ENCODE results near the gene GATAD2A. TPM values are rescaled to one million over a fixed set of nuclear protein-coding genes. Genes with fewer than 3 reads are reported as not detected.
A peak's percentile ranks its signal among the peaks of the same experiment; 100 is the strongest.

Gene GATAD2A
- total RNA-seq, 1 experiment from 2014 or later, result 39.0 TPM

DNA sequence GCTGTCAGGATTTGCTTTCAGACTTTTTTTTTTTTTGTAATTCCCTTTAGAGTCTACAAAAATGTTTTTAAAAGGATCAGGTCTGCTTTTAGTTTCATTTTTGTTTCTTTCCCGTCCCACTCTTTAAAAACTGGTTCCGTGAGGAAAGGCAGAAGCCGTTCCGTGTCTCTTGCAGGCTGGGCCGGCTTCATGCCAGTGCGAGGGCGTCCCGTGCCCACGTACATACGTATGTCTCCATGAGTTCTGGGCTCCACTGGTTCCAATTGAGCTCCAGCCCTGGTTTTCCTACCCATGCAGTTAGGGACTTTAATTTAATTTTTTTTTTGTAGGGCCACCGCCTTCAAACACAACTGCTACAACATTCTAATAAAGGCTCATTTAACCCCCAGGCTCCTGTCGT, 101.1 kb downstream of the GATAD2A start:
- in situ Hi-C loops (cut with HindIII; ENCODE audit: low pct_unique_long_range_greater_than_20kb, low sequenced_read_pairs), result no loop called here
- DNase-seq (ENCODE audit: low read depth, low spot score), result no peak

DNA sequence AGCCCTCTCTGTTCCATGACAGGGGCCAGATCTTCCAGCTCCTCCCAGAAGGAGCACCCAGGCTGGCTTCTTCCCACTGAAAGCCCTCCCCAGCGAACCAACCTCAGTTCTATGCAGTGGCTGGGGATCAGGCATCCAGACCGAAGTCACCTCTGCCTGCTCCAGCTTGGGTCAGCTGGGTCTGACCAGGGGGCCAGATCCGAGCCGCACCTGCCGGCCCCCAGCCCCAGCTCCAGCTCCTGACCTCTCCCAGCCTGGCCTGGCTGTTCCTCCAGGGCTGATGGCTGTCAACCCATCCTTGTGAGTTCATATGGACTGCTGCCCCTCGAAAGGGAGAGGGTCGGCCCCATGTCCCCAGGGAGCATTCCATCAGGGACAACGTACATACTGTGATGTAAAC, 101.9 kb downstream of the GATAD2A start:
- DNase-seq (ENCODE audit: low read depth, low spot score), result no peak
- in situ Hi-C loops (cut with HindIII; ENCODE audit: low pct_unique_long_range_greater_than_20kb, low sequenced_read_pairs), result no loop called here

DNA sequence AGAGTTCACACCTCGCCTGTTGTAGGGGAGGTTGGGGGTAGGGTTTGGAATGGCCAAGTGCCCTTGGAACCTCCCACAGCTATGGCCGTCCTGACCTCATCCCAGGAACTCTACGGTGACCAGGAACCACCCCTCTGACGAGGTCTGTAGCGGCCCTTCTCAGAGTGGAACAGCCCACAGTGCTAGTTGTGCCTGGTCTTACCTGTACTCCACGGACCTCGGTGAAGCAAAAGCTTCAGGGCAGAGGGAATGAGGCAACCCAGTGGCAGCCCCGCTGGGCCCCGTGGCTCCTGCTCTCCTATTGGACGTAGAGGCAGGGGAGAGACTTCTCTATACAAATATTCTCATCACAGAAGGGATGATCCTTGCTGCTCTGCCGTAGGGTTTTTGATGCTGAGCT, 102.7 kb downstream of the GATAD2A start:
- no peak for DNase-seq (ENCODE audit: low read depth, low spot score)
- in situ Hi-C loops (cut with HindIII; ENCODE audit: low pct_unique_long_range_greater_than_20kb, low sequenced_read_pairs), result no loop called here

DNA sequence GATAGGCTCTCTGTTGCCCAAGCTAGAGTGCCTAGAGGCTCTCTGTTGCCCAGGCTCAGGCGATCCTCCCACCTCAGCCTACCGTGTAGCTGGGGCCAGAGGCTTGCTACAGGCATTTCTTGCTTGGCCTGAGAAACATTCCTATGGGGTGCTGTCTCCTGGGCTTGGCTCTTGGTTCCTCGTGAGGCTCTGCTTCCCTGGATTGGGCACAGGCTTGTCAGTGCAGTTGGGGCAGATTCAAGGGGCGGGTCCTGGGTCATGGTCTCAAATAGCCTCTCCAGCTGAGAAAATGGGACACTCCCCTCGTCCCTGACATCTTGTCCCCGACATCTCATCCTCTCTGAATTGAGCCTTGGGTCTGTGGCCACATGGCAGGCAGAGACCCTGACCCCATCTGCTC, 105.0 kb downstream of the GATAD2A start:
- in situ Hi-C loops (cut with HindIII; ENCODE audit: low pct_unique_long_range_greater_than_20kb, low sequenced_read_pairs), result no loop called here
- DNase-seq (ENCODE audit: low read depth, low spot score), result no peak

DNA sequence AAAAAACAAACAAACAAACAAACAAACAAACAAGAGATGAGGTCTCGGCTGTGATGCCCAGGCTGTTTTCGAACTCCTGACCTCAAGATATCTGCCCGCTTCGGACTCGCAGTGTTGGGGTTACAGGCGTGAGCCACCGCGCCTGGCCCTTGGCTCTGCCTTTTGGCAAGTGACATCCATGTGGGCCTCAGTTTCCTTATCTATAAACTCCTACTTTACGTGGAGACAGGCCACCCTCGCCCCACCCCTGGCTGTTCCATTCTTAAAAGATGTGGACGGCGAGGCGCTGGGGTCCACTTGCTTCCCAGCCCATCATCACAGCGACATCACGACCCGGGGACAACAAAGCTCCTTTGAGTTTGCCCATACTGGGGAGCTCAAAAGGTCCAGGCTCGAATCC, 108.2 kb downstream of the GATAD2A start:
- DNase-seq (ENCODE audit: low read depth, low spot score), result no peak
- in situ Hi-C loops (cut with HindIII; ENCODE audit: low pct_unique_long_range_greater_than_20kb, low sequenced_read_pairs), result no loop called here

DNA sequence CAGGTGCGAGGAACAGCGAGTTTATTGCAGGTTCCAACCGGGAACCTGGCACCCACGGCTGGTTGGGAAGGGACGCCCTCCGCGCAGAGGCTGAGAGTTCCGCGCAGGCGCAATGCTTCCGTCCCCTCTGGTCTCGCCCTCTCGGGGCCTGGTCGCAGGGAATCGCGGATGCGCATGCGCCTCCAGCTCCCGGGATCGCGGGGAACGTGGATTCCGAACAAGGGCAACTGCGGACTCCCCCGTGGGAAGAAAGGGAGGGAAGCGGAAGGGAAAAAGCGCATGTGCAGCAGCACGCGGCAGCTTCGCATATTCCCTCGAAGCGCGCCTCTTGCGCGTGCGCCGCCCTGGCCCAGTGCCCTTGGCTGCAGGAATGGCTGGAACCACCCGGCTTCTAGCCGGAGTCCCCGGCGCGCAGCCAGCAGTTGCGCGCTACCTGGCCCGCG, 108.8 kb downstream of the GATAD2A start:
- DNase-seq (ENCODE audit: low read depth, low spot score), result no peak
- in situ Hi-C loops (cut with HindIII; ENCODE audit: low pct_unique_long_range_greater_than_20kb, low sequenced_read_pairs), result no loop called here

DNA sequence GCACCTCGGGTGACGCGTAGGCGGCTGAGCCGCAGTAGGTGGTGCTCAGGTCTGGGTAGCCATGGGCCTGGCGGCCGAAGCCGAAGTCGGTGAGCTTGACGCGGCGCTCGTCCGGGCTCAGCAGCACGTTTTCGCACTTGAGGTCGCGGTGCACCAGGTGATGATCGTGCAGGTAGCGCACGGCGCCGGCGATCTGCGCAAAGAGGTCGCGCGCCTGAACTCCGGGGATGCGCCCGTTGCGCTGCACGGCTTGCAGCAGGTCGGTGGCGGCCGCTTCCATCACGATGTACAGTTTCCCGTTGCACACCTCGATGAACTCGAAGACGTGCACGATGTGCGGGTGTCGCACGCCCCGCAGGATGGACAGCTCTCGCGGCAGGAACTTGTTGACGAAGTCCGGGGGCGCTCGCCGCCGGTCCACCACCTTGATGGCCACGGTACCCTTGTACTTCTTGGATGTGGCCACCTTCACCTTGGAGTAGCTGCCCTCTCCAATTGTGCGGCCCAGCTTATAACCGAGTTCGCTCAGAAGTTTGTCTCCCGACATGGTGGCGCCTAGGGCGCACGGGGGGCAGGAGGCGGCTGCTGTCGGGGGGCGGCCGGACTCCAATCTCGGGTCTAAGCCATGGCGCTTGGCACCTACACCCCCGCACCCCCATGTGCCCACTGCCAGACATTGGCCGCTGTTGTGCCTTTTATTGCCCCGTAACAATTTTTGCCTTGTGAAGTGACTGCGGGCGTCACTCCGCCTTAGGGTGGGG, 109.6 kb downstream of the GATAD2A start, which contains the start of gene TSSK6:
Gene TSSK6 (minus strand): TSS at position 668 of the 761 bp plus-strand sequence. CDS start 121 bp downstream, at position 547.
- in situ Hi-C loops (cut with HindIII; ENCODE audit: low pct_unique_long_range_greater_than_20kb, low sequenced_read_pairs), result no loop called here
- no peak for DNase-seq (ENCODE audit: low read depth, low spot score)

DNA sequence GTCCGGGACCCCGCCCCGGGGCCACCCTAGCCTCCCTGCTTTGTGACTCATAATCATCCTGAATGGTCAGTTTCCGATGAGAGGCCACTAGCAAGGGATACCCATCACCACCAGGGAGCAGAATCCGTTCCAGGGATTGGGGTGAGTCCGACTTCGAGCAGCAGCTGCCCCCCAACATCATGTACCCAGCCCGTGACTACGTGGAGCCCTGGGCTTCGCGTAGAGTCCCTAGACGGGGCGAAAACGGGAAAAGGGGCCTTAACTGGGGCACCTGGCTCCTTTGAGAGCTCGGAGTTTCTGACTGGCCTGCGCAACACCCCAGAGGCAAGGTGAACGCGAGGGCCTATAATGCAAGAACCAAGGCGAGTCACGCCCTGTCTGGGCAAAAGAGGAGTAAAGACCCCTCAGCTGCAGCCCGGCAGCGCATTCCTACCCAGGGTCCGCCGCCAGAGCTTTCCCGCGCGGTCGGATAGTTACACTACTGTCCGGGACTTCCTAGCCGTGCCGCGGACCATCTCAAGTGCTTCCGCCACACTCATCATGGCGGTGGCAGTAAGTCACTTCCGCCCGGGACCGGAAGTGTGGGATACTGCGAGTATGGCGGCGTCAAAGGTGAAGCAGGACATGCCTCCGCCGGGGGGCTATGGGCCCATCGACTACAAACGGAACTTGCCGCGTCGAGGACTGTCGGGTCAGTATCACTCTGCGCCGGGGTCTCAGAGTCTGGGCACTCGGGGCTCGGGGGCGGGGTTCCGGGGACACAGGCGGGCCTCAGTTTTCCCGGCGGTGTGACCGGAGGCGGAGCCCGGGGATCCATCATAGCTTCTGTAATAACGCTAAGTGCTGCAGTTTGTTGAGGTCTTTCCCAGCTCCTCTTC, 110.4 kb downstream of the GATAD2A start, which contains the start of gene NDUFA13:
Gene NDUFA13 (plus strand): TSS at position 584 of the 878 bp plus-strand sequence. CDS start 14 bp downstream, at position 598.
- in situ Hi-C loops (cut with HindIII; ENCODE audit: low pct_unique_long_range_greater_than_20kb, low sequenced_read_pairs), result no loop called here
- DNase-seq (ENCODE audit: low read depth, low spot score), result peak; percentile 91

DNA sequence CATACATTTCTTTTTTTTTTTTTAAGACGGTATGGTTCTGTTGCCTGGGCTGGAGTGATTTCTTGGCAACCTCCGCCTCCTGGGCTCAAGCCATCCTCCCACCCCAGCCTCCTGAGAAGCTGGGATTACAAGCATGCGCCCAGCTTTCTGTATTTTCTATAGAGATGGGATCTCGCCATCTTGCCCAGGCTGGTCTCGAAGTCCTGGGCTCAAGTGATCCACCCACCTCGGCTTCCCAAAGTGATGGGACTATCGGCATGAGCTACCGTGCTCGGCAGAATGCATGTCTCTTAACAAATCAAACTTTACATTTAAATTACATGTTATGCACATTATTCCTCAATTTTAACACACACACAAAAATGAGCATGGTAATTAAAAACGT, 111.8 kb downstream of the GATAD2A start:
- DNase-seq (ENCODE audit: low read depth, low spot score), result no peak
- in situ Hi-C loops (cut with HindIII; ENCODE audit: low pct_unique_long_range_greater_than_20kb, low sequenced_read_pairs), result no loop called here

DNA sequence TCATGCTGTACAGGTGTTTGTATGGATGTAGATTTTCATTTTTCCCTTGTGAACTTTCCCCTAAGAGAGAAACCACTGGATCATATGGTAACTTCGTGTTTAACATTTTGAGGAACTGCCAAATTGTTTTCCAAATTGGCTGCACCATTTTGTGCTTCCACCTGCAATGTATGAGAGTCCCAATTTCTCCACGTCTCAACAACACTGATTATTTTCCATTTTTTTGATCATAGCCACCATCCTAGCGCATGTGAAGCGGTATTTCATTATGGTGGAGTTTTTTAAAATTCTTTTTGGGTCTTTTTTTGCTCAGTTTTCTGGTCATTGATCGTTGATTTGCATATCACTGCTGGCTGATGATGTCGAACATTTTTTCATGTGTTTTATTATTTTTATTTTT, 115.5 kb downstream of the GATAD2A start:
- in situ Hi-C loops (cut with HindIII; ENCODE audit: low pct_unique_long_range_greater_than_20kb, low sequenced_read_pairs), result no loop called here
- DNase-seq (ENCODE audit: low read depth, low spot score), result no peak

DNA sequence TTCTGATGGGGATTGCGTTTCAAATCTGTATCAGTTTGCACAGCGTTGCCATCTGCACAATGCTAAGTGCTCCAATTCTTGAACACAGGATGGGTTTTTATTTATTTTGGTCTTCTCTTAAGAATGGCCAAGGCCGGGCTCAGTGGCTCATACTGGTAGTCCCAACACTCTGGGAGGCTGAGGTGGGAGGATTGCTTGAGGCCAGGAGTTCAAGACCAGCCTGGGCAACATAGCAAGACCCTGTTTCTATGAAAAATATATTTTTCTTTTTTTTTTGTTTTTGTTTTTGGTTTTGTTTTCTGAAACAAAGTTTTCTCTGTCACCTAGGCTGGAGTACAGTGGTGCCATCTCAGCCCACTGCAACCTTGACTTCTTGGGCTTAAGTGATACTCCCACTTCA, 117.7 kb downstream of the GATAD2A start:
- in situ Hi-C loops (cut with HindIII; ENCODE audit: low pct_unique_long_range_greater_than_20kb, low sequenced_read_pairs), result no loop called here
- DNase-seq (ENCODE audit: low read depth, low spot score), result no peak

DNA sequence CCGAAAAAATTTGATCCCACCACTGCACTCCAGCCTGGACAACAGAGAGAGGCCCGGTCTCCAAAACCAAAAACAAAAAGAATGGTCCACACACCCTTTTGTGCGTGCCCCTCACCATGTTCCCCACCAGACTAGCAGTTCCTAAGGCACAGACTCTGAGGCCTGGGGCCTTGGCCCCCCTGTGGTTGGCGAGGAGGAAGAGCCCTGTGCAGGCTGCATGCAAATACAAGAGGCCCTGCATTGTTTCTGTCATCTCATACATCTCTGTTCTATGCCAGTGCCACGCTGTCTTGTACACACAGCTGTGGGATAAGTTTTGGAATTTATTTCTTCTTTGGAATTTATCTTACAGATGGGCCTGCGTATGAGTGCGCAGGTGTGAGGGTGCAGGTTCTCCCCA, 118.6 kb downstream of the GATAD2A start:
- in situ Hi-C loops (cut with HindIII; ENCODE audit: low pct_unique_long_range_greater_than_20kb, low sequenced_read_pairs), result no loop called here
- no peak for DNase-seq (ENCODE audit: low read depth, low spot score)

DNA sequence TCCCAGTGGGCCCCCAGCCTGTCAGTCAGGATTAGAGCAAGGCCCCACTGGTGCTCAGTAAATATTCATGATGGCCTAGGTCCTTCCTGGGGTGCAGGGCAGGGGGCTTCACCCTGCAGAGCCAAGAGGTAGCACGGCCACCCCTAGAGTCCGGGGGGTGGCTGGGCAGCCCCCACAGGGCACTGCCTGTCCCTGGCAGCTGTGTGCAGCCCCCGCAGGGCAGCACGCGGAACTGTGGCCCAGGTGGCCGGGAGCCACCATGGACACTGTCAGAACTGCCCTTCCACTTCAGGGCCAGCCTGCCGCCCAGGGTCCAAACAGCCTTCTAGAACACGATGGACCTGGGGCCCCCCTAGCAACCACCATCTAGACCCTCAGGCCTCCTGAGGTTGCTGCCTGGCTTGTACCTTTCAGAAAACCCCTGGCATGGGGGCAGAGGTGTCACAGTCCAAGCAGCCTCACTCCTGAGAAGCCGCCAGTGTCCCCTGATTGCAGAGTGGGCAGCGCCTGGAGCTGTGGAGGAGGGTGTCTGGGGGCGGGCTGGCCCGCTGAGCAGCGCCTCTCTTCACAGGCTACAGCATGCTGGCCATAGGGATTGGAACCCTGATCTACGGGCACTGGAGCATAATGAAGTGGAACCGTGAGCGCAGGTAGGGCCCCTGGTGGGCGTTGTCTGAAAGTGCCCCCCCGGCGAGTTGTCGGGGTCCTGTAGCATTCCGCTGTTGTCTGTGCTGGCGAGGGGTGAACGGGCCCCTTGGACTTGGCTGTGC, 120.3 kb downstream of the GATAD2A start:
- DNase-seq (ENCODE audit: low read depth, low spot score), result no peak
- in situ Hi-C loops (cut with HindIII; ENCODE audit: low pct_unique_long_range_greater_than_20kb, low sequenced_read_pairs), result no loop called here

DNA sequence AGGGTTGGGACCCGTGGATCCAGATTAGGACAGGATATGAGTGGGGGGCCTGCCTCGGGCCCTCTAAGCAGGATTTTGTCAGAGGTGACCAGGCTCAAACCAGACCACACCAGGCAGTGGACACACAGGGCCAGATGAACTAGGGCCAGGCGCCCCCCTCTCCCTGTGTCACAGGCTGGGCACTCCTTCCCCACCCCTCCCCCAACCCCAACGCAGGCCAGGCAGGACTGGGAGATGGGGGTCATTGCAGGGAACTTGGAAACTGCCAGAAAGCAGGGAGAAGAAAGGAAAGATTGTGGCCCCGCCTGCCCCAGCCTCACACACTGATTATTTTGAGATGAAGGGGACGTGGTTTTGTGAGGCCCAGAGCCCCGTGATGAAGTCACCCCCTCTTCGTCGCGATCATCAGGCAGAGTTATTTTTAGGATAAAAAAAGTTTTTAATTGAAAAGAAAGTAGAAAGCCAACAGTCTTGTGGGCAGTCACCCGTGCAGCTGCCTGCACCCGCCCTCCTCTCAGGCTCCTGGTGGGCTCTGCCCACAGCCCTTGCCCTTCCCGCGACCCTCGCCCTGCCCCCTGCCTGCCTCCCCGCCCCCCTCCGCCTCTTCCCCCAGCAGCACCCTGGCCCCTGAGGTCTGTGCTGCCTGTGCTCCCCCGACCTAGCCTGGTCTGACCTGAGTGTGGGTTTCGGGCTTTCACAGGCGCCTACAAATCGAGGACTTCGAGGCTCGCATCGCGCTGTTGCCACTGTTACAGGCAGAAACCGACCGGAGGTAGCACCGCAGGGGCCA, 121.3 kb downstream of the GATAD2A start:
- no peak for DNase-seq (ENCODE audit: low read depth, low spot score)
- in situ Hi-C loops (cut with HindIII; ENCODE audit: low pct_unique_long_range_greater_than_20kb, low sequenced_read_pairs), result no loop called here

DNA sequence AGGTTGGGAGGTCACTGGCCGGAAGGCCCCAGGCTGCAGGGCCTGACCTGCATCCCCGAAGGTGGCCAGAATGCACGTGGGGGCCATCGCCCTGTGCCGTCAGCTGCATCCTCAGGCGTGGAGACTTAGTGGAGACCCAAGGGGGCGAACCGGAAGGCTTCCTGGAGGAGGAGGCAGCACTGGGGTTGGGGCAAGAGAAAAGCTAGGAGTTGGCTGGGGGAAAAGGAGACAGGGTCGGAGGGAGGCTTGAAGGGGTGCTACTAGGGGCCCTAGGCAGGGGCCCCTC, 121.8 kb downstream of the GATAD2A start:
- no peak for DNase-seq (ENCODE audit: low read depth, low spot score)
- in situ Hi-C loops (cut with HindIII; ENCODE audit: low pct_unique_long_range_greater_than_20kb, low sequenced_read_pairs), result no loop called here

DNA sequence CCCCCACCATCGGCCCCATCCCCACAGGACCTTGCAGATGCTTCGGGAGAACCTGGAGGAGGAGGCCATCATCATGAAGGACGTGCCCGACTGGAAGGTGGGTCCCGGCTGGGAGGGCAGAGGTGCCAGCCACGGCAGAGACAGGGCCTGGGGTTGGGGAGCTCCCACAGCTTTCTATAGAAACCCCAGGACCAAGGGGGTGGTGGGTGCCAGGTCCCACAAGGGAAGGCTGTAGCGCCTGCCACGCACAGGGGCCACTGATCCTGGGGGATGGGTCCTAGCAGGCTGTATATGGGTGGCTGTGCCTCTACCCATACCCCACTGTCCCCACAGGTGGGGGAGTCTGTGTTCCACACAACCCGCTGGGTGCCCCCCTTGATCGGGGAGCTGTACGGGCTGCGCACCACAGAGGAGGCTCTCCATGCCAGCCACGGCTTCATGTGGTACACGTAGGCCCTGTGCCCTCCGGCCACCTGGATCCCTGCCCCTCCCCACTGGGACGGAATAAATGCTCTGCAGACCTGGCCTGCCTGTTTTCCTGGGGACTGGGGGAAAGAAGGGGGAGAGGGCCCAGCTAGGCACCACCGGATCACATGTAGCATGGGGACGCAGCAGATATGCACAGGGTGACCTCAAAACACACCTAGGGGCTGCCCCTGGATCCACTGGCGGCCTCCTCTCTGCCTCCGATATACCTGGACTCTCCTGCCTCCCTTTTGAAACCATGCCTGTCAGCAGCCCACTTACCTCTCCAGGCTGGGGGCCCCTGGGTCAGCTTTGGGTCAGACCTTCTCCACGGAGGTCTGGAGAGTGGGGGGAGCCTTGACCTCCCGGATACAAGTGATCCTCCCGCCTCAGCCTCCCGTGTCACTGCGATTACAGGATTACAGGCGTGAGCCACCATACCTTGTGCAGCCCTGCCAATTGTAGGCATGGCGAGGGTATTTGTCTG, 122.5 kb downstream of the GATAD2A start:
- no peak for DNase-seq (ENCODE audit: low read depth, low spot score)
- in situ Hi-C loops (cut with HindIII; ENCODE audit: low pct_unique_long_range_greater_than_20kb, low sequenced_read_pairs), result no loop called here
